Breast epithelium (tissue), 3 donors: ENCODE results near the gene ACAP2.

Experiments
- CTCF ChIP-seq, 3 donors: fragments of 450-650 bp; IDR thresholded peaks; one replicate each; pipeline ENCODE4 v1.5.1; 2016 to 2017; ENCODE audit warnings: antibody characterized with exemption in 3 of 3, mild to moderate bottlenecking in 3 of 3, moderate library complexity in 3 of 3
- POLR2AphosphoS5 ChIP-seq, 3 donors: sonication (generic); formaldehyde crosslinking; IDR thresholded peaks; one replicate each; pipeline ENCODE4 v1.6.1; 2017; ENCODE audit warnings: antibody characterized with exemption in 3 of 3

- no peak for TF ChIP-seq CTCF (IDR thresholded peaks at IDR 0.05)
- no peak for TF ChIP-seq POLR2AphosphoS5 (IDR thresholded peaks at IDR 0.05)
These were observed 4.4 kb downstream of the ACAP2 start for GRCh38 chr3:195438371-195438770.
